ENCODE data around the gene CERS3. TPM values are rescaled to one million over a fixed set of nuclear protein-coding genes. Genes with fewer than 3 reads are reported as not detected.

Gene CERS3
- total and polyA plus RNA-seq, 8 donors: 0.04 to 0.53 (median 0.15) TPM; not detected in 2

DNA sequence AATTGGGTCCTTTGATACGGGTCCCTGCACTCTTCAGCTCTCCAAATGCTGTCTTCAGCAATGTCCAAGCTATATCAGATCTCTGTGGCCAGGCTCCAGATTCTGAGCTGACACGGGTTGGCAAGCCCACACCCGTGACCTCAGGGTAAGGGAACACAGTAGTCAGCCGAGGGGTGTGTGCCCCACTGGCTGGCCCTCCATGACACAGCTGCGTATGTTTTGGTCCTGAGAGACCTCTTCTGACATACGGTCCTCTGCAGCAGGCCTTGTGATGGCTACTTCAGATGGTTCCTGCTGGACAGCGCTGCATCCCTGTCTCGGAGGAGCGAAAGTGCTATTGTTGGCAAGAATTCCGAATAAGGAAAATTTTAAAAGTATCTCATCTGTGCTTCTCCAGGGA, 101.8 kb downstream of the CERS3 start:
- TF ChIP-seq, protein P1, sequence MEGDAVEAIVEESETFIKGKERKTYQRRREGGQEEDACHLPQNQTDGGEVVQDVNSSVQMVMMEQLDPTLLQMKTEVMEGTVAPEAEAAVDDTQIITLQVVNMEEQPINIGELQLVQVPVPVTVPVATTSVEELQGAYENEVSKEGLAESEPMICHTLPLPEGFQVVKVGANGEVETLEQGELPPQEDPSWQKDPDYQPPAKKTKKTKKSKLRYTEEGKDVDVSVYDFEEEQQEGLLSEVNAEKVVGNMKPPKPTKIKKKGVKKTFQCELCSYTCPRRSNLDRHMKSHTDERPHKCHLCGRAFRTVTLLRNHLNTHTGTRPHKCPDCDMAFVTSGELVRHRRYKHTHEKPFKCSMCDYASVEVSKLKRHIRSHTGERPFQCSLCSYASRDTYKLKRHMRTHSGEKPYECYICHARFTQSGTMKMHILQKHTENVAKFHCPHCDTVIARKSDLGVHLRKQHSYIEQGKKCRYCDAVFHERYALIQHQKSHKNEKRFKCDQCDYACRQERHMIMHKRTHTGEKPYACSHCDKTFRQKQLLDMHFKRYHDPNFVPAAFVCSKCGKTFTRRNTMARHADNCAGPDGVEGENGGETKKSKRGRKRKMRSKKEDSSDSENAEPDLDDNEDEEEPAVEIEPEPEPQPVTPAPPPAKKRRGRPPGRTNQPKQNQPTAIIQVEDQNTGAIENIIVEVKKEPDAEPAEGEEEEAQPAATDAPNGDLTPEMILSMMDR (IDR thresholded peaks at IDR 0.05): no peak
- Histone ChIP-seq H3K4me1 (no peaks in the 10 kb centered on the region), H3K9me3 (peaks cover 0 to 16% of the 10 kb centered on the region in 2 donors), H3K27ac (no peak overlapping the region), H3K4me3 (no peak overlapping the region), H3K36me3 (no peaks in the 10 kb centered on the region), H3K27me3 (no peaks in the 10 kb centered on the region)
- no peak for ATAC-seq
- no peak for DNase-seq
- intact Hi-C loops (cut with DNase I): no loop called here

DNA sequence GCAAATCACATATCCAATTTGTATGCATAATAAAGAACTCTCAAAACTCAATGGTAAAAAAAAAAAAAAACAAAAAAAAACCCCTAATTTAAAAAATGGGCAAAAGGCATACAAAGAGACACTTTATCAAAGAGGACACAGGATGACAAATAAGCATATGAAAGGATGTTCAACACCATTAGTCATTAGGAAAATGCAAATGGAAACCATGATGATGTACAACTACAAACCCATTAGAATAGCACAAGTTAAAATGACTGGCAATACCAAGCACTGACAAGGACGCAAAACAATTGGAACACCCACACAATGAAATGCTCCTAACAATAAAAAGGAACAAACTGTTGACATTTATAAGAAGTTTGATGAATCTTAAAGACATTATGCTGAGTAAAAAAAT, 123.6 kb downstream of the CERS3 start:
- peaks cover 0 to 2% of the 10 kb centered on the region in 2 donors for H3K9me3 ChIP-seq
- H3K27ac ChIP-seq: no peak overlapping the region
- H3K36me3 ChIP-seq: no peaks in the 10 kb centered on the region
- ATAC-seq (no peak), DNase-seq (no peak)
- H3K4me1 ChIP-seq: no peaks in the 10 kb centered on the region
- H3K27me3 ChIP-seq: peaks cover 0 to 5% of the 10 kb centered on the region in 2 donors
- TF ChIP-seq, protein P1 (IDR thresholded peaks at IDR 0.05): no peak
- intact Hi-C loops (cut with DNase I): no loop called here
- H3K4me3 ChIP-seq: no peak overlapping the region

DNA sequence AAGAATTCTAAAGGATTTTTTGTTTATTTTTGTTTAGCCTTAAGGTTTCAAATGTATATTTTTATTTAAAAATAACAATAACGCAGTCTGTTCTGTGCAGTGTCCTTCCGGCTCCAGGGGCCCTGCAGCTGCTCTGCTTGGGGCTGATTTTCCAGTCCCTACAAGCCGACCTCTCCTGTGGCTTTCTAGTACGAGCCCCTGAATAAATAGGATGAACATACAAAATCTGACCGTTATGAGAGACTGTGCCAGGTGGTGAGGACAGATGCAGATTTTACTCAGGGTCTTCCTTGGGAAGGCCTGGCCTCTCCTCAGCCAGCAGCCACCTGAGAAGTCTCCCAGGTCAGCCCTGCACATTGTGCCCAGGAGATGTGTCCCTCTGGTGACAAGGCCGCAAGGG, 127.8 kb downstream of the CERS3 start:
- Histone ChIP-seq H3K27ac (no peak overlapping the region), H3K9me3 (no peaks in the 10 kb centered on the region), H3K36me3 (no peaks in the 10 kb centered on the region), H3K27me3 (peaks cover 0 to 5% of the 10 kb centered on the region in 2 donors), H3K4me3 (no peak overlapping the region), H3K4me1 (no peaks in the 10 kb centered on the region)
- TF ChIP-seq, protein P1 (IDR thresholded peaks at IDR 0.05): no peak
- no peak for ATAC-seq
- intact Hi-C loops (cut with DNase I): no loop called here
- DNase-seq: no peak

DNA sequence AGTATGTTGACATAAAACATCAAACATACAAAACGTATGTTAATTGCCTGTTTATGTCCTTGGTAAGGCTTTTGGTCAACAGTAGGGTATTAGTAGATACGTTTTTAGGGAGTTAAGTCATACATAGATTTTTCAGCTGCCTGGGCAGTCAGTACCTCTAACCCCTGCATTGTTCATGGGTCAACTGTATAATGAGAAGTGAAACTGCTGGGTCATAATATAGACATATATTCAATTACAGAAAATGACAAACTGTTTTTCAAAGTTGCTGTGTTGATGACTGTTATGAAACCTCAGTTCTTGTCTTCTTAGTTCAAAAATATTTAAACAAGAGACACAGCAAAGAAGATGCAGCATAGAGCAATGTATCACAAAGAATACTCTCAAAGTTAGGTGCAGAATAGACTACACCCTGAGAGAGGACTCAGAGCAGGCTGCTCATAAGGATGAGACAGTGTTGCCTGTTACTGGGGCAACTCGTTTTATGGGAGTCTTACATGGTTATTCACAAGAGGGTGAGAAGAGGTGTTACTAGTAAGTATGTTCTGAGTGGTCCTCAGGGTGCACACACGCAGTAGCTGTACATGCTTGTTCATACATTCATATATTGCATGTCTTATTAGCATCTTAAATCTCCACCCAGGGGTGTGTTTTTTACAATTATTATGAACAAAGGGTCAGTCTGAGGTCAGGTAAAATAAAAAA, 133.9 kb downstream of the CERS3 start:
- H3K36me3 ChIP-seq: no peaks in the 10 kb centered on the region
- no peak for DNase-seq
- TF ChIP-seq, protein P1 (IDR thresholded peaks at IDR 0.05): no peak
- H3K4me1 ChIP-seq: no peaks in the 10 kb centered on the region
- intact Hi-C loops (cut with DNase I): no loop called here
- no peak overlapping the region for H3K4me3 ChIP-seq
- no peaks in the 10 kb centered on the region for H3K9me3 ChIP-seq
- no peak overlapping the region for H3K27ac ChIP-seq
- ATAC-seq: no peak
- no peaks in the 10 kb centered on the region for H3K27me3 ChIP-seq

DNA sequence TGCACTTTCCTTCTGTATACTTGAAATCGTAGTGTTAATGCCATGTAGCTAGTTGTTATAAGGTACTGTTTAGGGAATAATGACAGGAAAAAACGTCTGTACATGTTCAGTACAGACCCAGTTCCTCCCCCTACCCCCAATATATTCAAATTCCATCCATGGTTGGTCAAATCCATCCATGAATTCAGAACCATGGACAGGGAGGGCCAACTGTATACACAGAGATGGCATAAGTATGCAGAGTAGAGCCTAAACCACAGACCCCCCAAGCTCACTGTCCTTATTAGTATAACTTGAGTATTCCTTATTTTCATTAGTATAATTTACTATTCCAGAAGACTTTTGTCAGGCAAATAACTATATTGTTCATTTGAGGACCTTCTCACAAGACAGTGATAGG, 135.7 kb downstream of the CERS3 start:
- intact Hi-C loops (cut with DNase I): no loop called here
- no peak overlapping the region for H3K27ac ChIP-seq

More for the DNA sequence above, 135.7 kb downstream of the CERS3 start:
- H3K9me3 ChIP-seq: no peaks in the 10 kb centered on the region
- DNase-seq (no peak), ATAC-seq (no peak)
- no peaks in the 10 kb centered on the region for H3K4me1 ChIP-seq
- H3K36me3 ChIP-seq: no peaks in the 10 kb centered on the region
- H3K27me3 ChIP-seq: no peaks in the 10 kb centered on the region
- TF ChIP-seq, protein P1 (IDR thresholded peaks at IDR 0.05): no peak
- H3K4me3 ChIP-seq: no peak overlapping the region

All from left lung (tissue), 10 donors.